ENCODE data around the gene CSRP2. TPM values are rescaled to one million over a fixed set of nuclear protein-coding genes. Genes with fewer than 3 reads are reported as not detected.

The CSRP2 gene
- total and polyA plus RNA-seq, 2 of the 8 experiments (the other 6 are each of a cell fraction or from before 2014, with no cell fraction given): 149 to 227 TPM

- Histone ChIP-seq H3K4me2 (ENCODE audit: insufficient read depth in 1 of 2, low read depth in 2 of 2, low read length in 2 of 2) (no peak overlapping the region), H2BK20ac (ENCODE audit: low read length) (no peak overlapping the region), H2BK120ac (replicated peaks; ENCODE audit: low read depth, low read length) (no peak overlapping the region), H3K79me2 (ENCODE audit: control insufficient read depth in 1 of 2, insufficient read depth in 2 of 2, low read length in 2 of 2) (peaks cover 4 to 85% of the 10 kb centered on the region in 2 experiments), H2BK12ac (ENCODE audit: low read depth, low read length) (no peak overlapping the region), H3K36me3 (ENCODE audit: control insufficient read depth in 2 of 4, insufficient read depth in 4 of 4, low read length in 3 of 4) (peaks cover 0 to 2% (median 0%) of the 10 kb centered on the region in 4 experiments; a peak in 1 of 8 replicates), H3K23ac (ENCODE audit: insufficient read length) (no peak overlapping the region), H3K14ac (ENCODE audit: insufficient read length) (no peak overlapping the region), H3K4ac (replicated peaks; ENCODE audit: insufficient read length, low read depth, low read length) (no peak overlapping the region), H4K5ac (ENCODE audit: insufficient read length, low read depth, low read length) (no peak overlapping the region), H3K18ac (ENCODE audit: extremely low read depth, low read length) (no peak overlapping the region), H3K79me1 (ENCODE audit: low read depth, low read length) (peaks cover 22% of the 10 kb centered on the region), H4K20me1 (replicated peaks in 1 of 2; ENCODE audit: control insufficient read depth in 1 of 2, insufficient read depth in 2 of 2, low read length in 2 of 2) (peaks cover 2 to 9% of the 10 kb centered on the region in 2 experiments), H3K4me1 (replicated peaks in 1 of 4; ENCODE audit: control insufficient read depth in 3 of 4, insufficient read depth in 4 of 4, low read length in 3 of 4) (peaks cover 3 to 20% (median 15%) of the 10 kb centered on the region in 4 experiments; a peak in 5 of 7 replicates), H4K91ac (replicated peaks; ENCODE audit: insufficient read length, low read length) (no peak overlapping the region), H3K9me3 (ENCODE audit: insufficient read depth in 2 of 2, low read depth in 1 of 2, low read length in 1 of 2) (no peaks in the 10 kb centered on the region), H3K9ac (replicated peaks in 1 of 4; ENCODE audit: extremely low read depth in 1 of 4, low read depth in 3 of 4, low read length in 3 of 4) (no peak overlapping the region), H2AFZ (ENCODE audit: low read length) (no peak overlapping the region), H2BK15ac (ENCODE audit: low read length) (no peak overlapping the region), H2BK5ac (ENCODE audit: low read depth, low read length) (no peak overlapping the region), H3K23me2 (ENCODE audit: low read depth, low read length) (no peaks in the 10 kb centered on the region; the same call in 1 of the 2 replicates), H3K56ac (replicated peaks; ENCODE audit: insufficient read length, low read depth, low read length) (no peak overlapping the region), H3K27ac (ENCODE audit: low read depth, low read length) (no peak overlapping the region), H2AK5ac (ENCODE audit: low read depth, low read length) (no peak overlapping the region), H3K27me3 (replicated peaks in 1 of 4; ENCODE audit: control insufficient read depth in 3 of 4, extremely low read depth in 1 of 4, insufficient read depth in 3 of 4, low read length in 3 of 4) (no peaks in the 10 kb centered on the region), H4K8ac (ENCODE audit: extremely low read depth, insufficient read depth, low read length) (no peak overlapping the region), H3K4me3 (ENCODE audit: extremely low read depth in 1 of 4, insufficient read depth in 2 of 4, low read depth in 3 of 4, low read length in 4 of 4) (no peak overlapping the region)
- CTCF ChIA-PET (ENCODE audit: partially characterized antibody): interaction anchor here (0.6 to 2.0 kb wide), 8 partner anchors 32 to 695 kb away, joined by 3 to 6 read pairs (median 3); no protein-coding TSS in a partner anchor
- no peak for FAIRE-seq
- DNase-seq (ENCODE audit: low read depth in 1 of 2, low spot score in 2 of 2): no peak
- WGBS, 2 experiments (ENCODE audit: extremely low coverage in 1 of 2, insufficient coverage in 1 of 2, insufficient read length in 1 of 2, insufficient replicate concordance in 2 of 2, low coverage in 1 of 2, low lambda C conversion rate in 2 of 2, missing lambda C conversion rate in 1 of 2): 68% methylated on average over 2 of the region's 3 CpGs; no CpG with 5 or more reads in 1 of the 2 experiments
- POLR2A ChIA-PET (ENCODE audit: partially characterized antibody): interaction anchor here (1.0 to 1.7 kb wide), 5 partner anchors 12 to 109 kb away, joined by 3 to 5 read pairs (median 3); no protein-coding TSS in a partner anchor
- TF ChIP-seq TAF7 (optimal IDR thresholded peaks at IDR 0.05; ENCODE audit: borderline replicate concordance, low read depth, low read length) (no peak), KDM4A (IDR thresholded peaks at IDR 0.05; ENCODE audit: low read depth, low read length, severe bottlenecking) (no peak), E2F6 (IDR thresholded peaks at IDR 0.05) (no peak), BRCA1 (IDR thresholded peaks at IDR 0.05; ENCODE audit: low read depth, low read length) (no peak), MAFK (IDR thresholded peaks at IDR 0.05; ENCODE audit: low read depth, low read length) (no peak), HDAC2 (IDR thresholded peaks at IDR 0.05; ENCODE audit: borderline replicate concordance in 1 of 2, low read depth in 2 of 2, low read length in 2 of 2) (no peak)
- TF ChIP-seq, protein P1, sequence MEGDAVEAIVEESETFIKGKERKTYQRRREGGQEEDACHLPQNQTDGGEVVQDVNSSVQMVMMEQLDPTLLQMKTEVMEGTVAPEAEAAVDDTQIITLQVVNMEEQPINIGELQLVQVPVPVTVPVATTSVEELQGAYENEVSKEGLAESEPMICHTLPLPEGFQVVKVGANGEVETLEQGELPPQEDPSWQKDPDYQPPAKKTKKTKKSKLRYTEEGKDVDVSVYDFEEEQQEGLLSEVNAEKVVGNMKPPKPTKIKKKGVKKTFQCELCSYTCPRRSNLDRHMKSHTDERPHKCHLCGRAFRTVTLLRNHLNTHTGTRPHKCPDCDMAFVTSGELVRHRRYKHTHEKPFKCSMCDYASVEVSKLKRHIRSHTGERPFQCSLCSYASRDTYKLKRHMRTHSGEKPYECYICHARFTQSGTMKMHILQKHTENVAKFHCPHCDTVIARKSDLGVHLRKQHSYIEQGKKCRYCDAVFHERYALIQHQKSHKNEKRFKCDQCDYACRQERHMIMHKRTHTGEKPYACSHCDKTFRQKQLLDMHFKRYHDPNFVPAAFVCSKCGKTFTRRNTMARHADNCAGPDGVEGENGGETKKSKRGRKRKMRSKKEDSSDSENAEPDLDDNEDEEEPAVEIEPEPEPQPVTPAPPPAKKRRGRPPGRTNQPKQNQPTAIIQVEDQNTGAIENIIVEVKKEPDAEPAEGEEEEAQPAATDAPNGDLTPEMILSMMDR (IDR thresholded peaks at IDR 0.05; ENCODE audit: control extremely low read depth in 1 of 3, insufficient read depth in 1 of 3, low read depth in 1 of 3, low read length in 3 of 3): no peak
These were observed 7.1 kb downstream of the CSRP2 start for GRCh38 chr12:76871742-76872141.

All from H1 (cell line).